Right ventricle myocardium inferior (tissue), 1 donor: ENCODE data around the gene FKBP2. TPM values are rescaled to one million over a fixed set of nuclear protein-coding genes. Genes with fewer than 3 reads are reported as not detected.
"Not testable (repeated sequence)": the region's sequence is repeated elsewhere in the genome, so short reads cannot be mapped to it uniquely, and the experiment has no call there.

Source experiments
- ATAC-seq: fragments of 200-7000 bp; cut with Tn5 transposase; one replicate; pipeline ENCODE4 v1.9.1; 2020; ENCODE audit warnings: mild to moderate bottlenecking, moderate library complexity
- DNase-seq: peaks from one replicate; pipeline ENCODE4 v3.0.0; 2021; ENCODE audit errors: missing footprints
- intact Hi-C: fragments of 100-400 bp; cut with DNase I; formaldehyde crosslinking; loops from one replicate; pipeline ENCODE4 v1.11.0; 2022
- total RNA-seq: library from RNA; stranded (reverse); fragmentation: NEBNext Ultra II Directional; extraction: Animal tissue kit (Norgen Biotek cat#: 25700); gene quantifications from one replicate; pipeline ENCODE4 v1.2.1, GENCODE V29; 2021
- donor health status: DM: no; HTN: yes; CAD: no; lungs with severe emphysema.

Gene FKBP2
- total RNA-seq, 1 donor from 2014 or later, result 50.6 TPM

DNA sequence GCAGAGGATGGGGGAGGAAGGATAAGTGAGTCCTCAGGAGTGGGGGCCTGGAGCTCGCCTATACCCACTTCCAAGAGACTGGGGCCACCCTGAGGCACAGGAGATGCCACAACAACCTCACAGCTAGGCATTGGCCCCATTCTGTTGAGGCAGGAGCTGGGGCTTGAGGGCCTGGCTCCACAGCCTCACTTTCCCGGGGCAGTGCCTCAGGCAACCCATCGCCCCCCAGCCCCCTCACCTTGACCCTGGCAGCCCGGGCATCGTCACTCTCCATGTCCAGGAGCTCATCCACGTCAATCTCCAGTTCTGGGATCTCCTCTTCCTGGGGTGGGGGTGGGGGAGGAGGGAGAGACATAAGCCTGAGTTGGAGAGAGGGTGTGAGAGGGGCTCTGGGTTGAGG lies 4.1 kb downstream of the FKBP2 start:
- intact Hi-C loops, result no loop called here
- DNase-seq, result no peak
- no peak for ATAC-seq

DNA sequence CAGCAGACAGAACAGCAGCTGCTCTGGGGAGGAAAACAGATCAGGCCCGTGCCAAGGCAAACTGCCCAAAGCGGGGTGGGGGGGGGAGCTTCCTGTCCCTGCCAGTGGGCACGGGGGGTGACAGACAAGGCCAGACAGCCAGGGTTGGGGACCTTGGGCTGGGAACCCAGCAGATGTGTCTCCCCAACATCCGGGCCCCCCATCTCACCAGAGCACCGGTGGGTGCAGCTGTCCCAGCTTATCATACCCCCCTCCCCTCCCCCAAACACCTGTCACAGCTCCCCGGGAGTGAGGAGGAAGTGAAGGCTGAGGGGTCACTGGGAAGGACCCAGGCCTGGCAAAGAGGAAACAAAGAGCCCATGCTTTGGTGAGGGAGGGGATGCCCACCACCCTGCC lies 4.5 kb downstream of the FKBP2 start:
- ATAC-seq, result no peak
- intact Hi-C loops, result no loop called here
- no peak for DNase-seq

DNA sequence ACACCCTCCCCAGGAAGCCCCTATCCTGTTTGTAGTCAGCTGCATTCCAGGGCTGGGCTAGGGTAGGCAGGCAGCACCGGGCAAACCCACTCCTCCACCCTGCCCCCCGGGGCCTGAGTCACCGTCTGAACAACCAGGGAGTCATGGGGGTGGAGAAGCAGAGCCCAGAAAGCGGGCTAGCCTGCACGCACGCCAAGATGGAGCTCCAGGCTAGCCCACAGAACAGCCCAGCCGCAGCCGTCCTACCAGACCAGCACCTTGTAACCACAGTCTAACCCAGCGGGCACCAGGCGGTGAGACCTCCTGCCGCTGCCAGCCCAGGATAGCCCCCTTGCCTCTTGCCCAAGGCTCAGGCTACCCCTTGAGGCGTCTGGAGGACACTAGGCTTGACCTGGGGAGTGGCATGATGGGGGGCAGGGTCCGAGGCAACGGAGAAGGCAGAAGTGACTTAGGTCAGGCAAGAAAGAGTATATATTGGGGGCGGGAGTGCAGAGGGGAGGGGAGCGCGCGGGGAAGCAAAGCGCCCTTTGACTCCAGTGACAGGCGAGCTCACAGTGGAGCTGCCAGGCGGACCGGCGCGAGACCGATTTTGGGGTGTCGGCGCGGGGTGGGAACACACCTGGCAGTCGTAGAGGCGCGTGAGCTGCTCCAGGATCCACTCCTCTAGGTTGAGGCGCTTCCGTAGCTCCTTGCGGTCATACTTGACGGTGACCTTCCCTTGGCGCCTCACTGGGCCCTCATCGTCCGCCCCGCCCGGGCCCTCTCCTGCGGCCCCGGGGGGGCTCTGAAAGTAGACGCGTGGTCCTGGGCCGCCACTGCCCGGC lies 5.1 kb downstream of the FKBP2 start:
- intact Hi-C loops, result no loop called here
- ATAC-seq (no peak), DNase-seq (peak; percentile 83)

DNA sequence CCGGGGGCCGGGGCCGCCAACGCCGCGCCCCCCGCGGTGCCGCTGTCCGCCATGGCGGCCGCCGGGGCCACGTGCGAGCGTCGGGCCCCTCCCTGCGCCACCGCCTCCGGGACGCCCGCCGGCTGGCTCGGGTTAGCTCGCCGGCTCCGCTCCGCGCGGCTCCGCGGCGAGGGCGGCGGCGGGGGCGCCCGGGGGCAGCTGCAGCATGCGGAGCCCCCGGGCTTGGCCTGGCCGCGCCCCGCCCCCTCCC lies 5.7 kb downstream of the FKBP2 start:
- DNase-seq, ATAC-seq, intact Hi-C loops: not testable (repeated sequence)

DNA sequence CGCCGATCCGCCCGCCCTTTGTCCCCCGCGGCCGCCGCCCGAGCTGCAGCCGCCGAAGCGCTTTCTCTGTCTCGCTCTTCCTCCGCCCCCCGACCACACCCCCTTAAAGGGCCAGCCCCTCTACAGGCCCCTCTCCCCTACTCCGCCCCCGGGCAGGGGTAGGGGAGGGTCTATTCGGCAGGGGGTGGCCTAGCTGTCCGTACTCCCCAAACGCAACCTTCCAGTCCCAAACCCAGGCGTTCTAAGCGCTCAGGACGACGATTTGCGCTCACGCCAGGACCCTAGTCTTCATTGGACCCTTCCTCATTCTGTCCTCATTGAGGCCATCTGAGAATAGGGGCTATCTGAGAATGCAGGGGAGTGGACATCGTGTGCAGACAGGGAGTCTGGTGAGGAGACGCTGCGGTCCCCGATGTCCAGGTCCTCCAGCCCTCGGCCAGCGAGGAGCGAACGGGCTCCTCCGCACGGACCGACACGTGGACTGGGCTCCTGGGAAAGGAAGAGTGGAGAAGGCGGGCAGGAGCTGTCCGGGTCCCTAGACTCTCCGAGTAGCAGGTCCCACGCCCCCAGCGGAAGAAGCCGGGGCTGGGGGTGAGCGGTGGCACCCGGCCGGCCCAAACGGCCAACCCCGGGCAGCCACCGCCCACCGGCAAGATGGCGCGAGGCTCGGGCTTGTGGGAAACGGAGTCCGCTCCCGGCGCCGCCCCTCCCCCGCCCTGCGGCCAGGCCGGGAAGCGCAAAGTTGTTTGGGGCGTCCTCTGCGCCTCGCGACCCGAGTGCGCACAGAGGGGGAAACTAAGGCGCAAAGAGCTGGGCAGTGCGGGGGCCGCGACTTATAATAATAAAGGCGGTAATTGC lies 6.2 kb downstream of the FKBP2 start, which contains the start of gene PPP1R14B:
TSS of gene PPP1R14B (minus strand) at position 73 of the 858 bp plus-strand sequence. CDS start 270 bp downstream, outside the sequence.
- DNase-seq (peak; percentile 95), ATAC-seq (peak; percentile 73)
- intact Hi-C loops, result no loop called here

DNA sequence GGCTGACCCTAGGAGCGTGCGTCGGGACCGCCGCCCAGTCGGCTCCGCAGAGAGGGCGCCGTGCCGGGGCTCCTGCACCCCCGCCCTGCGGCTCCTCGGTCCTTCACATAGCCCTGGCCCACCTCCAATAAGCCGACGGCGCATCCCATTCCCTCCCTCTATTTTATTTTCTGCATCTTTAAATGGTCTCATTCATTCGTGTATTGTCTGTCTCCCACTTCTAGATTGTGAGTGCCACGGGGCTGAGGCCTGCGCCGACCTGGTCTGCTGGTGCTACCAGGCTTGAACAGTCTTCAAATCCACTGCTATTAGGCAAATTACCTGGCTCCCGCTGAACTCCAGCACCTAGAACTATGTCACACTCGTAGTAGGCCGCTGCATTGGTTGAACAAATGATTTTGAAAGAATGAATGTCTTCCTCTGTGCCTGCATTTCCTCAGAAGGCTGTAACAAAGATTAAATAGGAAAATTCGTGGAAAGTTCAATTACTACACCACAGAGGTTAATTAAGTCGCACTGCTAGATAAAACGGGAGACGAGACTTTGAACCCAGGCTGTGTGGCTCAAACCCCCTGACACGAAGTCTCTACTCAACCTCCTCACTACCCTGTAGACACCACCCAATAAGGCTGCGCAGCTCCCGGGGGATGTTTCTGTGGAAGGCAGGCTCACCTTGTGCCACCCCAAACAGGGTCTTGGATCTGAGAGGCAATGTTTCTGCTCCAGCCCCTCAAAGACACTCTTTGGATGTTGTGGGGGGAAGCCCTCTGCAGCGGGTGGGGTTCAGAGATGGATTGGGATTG lies 7.0 kb downstream of the FKBP2 start:
- intact Hi-C loops, result loop anchor here (2.0 kb wide), 1 partner anchor 21 kb away; no protein-coding TSS in a partner anchor
- DNase-seq (no peak), ATAC-seq (no peak)

DNA sequence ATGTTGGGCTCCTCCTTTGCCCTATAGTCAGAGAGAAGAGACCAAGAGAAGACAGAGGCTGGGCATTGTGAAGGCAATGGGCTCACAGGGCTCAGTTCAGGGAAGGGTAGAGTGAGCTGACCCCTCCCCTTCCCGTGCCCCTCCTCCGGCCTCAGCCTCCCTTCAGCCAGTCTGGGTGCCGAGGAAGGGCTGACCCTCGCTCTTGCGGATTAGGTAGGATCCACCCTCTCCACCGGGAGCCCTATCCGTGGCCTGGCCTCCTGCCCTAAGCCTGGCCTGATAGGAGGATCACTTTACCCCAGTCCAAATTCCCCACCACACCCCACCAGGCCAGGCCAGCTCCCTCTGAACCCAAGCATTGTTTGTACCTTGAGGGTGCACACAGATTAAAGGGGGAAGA lies 7.7 kb downstream of the FKBP2 start:
- intact Hi-C loops, result loop anchor here (2.0 kb wide), 1 partner anchor 20 kb away; no protein-coding TSS in a partner anchor
- no peak for ATAC-seq
- DNase-seq, result no peak

DNA sequence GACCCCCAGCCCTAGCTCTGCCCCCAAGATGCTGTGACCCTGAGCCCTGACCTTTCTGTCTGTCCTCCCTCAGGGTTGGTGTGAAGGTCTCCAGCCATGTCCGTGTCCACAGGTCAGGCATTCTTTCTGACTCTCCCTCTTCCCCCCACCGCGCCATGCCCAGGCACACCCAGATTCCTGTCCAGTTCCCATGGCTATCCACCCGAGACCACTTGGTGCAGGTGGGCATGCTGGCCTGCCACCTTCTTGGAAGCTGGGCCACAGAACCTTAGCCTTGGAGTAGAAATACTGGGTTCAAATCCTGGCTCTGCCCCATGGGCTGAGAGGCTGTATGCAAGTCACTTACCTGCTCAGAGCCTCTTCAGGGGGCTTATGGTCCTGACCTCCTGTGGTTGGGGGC lies 8.1 kb downstream of the FKBP2 start:
- DNase-seq (no peak), ATAC-seq (no peak)
- intact Hi-C loops, result loop anchor here (2.0 kb wide), 1 partner anchor 20 kb away; no protein-coding TSS in a partner anchor

DNA sequence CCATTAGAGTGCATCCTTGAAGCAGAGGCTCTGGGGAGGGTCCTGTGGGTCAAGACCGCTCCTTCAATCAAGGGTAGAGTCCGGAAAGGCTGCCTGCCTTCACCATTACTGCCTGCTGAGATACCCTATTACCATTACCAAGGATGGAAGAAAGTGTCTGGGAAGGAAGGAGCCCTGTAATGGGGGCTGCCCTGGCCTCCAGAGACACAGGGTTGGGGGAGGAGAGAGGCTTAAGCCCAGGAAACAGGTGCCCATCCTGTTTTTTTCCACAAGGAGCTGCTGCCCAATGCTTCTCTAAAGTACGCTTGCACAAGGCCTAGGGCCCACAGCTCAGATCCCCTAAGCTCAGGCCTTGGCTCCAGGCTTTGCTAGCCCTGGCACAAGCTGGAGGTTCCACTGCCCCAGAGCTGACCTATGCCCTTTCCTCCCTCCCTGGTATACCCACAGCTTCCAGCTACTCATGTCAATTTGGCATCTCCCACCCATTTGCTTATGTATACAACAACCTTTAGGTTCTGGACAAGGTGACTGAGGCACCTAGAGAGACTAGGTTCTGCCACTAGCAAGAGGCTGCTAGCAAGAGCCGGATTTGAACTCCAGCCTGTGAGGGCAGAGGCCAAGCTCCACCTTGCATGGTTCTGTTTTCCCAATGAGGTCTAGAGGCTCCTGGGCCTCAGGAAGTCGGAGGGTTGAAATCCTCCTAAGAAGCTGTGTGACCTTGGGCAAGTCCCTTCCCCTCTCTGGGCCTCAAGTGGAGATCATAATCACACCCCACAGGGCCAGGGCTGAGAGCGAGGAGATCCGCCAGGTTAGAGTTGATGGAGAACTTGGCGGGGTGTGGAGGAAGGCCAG lies 8.9 kb downstream of the FKBP2 start:
- intact Hi-C loops, result loop anchor here (2.0 to 5.0 kb wide), 2 partner anchors 19 to 53 kb away; partner anchors contain the start of gene CATSPERZ
- ATAC-seq, result no peak
- DNase-seq, result no peak

DNA sequence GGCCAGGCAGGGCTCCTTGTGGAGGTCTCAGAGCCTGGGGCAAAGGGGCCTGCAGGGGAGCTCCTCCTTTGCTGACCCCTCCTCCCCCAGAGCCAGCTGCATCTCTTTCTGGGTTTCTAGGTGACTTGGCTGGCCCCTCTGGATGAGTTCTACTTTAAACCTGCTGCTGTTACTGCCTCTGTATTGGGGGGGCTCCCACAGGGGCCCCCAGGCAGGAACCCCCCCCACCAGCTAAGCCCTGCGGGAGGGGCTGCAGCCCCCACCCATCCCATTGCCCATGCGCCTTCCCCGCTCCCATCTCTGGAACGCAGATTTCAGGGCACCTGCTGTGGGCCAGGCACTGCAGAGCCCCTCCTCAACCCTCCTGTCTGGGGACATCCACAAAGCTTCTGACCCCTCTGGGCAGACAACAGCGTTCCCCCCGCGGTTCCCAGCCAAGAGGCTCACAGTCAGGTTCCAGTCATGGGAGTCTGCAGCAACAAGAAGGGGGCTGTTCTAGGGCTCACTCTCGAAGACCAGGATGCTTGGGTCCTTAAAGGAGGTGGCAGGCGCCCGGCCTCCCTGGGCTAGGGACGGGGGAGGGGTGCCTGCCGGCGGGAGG lies 9.6 kb downstream of the FKBP2 start:
- no peak for ATAC-seq
- DNase-seq, result no peak
- intact Hi-C loops, result loop anchor here (5.0 kb wide), 1 partner anchor 52 kb away; the partner anchor contains the start of gene CATSPERZ

DNA sequence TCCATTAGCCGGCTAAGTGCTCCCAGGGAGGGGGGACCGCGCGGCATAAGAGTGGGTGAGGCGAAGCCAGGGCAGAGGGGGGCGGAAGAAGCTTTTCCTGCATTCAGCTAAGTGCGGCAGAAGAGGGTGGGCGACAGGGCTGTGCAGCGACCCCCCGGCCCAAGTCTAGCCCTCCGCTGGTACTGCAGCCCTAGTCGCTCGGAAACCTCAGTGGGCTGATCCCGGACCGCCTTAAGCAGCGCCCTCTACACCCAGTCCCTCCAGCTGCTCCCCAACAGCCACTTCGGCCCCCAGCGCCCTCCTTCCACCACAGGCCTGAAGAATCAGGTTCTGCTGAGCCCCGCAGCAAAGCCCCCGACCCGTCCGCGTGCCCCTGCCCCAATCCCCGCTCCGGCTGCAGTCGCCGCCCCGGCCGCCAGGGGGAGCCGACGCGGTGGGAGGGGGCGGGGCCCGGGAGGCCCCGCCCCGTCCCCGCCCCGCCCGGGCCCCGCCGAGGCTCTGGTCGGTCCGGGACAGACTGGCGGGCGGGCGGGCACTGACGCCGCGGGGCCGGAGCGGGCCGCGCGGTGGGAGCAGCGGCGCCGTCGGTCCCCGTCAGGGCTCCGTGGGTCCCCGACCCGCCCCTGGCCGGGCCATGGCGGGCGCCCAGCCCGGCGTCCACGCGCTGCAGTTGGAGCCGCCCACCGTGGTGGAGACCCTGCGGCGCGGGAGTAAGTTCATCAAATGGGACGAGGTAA lies 10.3 kb downstream of the FKBP2 start, which contains the start of gene PLCB3:
TSS of gene PLCB3 (plus strand) at position 515 of the 737 bp plus-strand sequence. CDS start at position 635, 120 bp downstream.
- peak; percentile 86 for DNase-seq
- ATAC-seq, result peak; percentile 63
- intact Hi-C loops, result loop anchor here (5.0 kb wide), 1 partner anchor 51 kb away; the partner anchor contains the start of gene CATSPERZ

DNA sequence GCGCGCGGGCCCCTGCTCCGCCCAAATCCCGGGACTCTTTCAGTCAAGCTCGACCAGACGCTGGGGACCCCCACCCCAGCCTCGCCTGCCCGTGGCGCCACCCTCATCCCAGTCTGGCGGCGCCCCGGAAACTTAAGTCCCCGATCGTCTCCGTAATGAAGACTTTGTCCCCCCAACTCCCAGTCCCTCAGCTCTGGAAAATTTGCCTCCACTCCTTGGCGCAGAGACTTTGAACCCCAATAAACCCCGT lies 10.8 kb downstream of the FKBP2 start:
- intact Hi-C loops, result loop anchor here (5.0 kb wide), 1 partner anchor 51 kb away; the partner anchor contains the start of gene CATSPERZ
- no peak for ATAC-seq

DNA sequence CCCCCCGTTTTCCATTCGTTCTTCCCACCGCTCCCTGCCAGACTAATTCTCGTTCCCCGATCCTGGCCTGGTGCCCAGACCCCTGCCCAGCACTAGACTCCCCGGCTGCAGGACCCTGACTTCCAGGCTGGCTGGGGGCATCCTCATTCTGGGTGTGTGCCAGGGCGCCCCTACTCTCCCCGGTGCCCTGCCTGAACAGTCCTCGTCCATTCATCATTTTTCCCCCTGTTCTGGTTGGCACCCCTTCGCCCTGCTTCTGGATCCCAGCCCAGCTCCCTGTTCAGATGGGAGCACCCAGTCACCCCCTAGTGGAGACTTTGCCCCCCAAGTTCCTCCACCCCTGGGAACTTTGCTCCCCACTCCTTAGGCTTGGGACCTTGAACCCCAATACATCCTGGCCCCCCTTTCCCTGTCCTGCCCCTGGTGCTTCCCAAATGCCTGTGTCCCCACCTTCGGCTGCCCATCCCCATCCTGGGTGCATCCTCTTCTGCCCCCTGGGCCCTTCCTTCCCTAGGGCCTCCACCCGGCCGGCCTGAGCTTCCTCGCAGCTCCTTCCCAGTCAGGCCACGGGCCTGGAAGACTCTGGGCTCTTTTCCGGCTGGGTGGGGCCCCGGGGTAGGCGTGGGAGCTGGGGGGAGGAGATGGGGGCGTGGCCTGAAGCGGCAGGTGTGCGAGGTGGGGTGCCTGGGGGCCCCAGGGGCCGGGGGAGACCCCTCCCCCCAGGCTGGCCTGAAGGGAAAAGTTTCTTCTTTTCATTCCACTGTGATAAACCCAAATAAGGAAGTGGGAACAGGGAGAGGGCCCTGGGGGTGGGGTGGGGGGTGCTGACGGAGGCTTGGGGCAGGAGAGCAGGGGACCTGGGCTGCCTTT lies 11.3 kb downstream of the FKBP2 start:
- intact Hi-C loops, result loop anchor here (5.0 kb wide), 1 partner anchor 50 kb away; the partner anchor contains the start of gene CATSPERZ
- ATAC-seq (peak; percentile 11), DNase-seq (peak; percentile 75)

More for the DNA sequence above, 10.8 kb downstream of the FKBP2 start:
- DNase-seq, result no peak

DNA sequence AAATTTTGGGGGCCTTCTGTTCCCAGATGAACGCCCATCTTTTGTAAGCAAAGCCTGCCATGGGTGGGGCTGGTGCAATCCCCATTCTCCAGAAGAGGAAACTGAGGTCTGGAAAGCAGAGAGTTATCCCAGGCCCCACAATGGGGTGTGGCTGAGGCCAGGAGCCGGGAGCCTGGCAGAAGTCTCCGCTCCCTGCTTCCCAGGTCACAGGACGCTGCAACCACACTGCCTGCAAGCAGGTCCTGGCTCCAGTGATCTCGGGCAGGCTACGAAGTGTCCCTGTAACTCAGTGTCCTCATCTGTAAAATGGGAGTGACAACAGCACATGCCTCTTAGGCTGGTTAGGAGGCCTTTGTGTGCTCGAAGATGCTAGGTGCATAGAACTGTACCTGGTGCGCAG lies 12.1 kb downstream of the FKBP2 start:
- intact Hi-C loops, result loop anchor here (5.0 kb wide), 1 partner anchor 49 kb away; the partner anchor contains the start of gene CATSPERZ
- ATAC-seq, result no peak
- no peak for DNase-seq

DNA sequence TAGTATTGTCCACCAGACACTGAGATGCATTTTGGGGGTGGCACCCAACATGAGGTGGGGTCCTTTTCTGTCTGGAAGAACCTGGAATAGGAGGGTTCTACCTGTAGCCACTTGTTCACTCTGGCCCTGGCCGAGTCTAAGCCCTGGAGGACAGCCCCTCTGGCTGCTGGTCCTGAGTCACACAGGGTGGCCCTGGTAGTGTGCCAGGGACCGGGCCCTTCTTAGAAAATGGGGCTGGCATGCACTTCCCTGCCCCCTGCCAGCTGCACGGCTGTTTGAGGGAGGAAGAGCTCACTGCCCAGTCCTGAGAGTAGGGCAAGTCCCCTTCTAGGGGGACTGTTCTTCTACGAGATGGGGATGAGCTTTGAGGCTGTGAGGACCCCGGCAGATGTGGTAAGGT lies 12.6 kb downstream of the FKBP2 start:
- ATAC-seq (no peak), DNase-seq (peak; percentile 64)
- intact Hi-C loops, result loop anchor here (5.0 kb wide), 1 partner anchor 49 kb away; the partner anchor contains the start of gene CATSPERZ

DNA sequence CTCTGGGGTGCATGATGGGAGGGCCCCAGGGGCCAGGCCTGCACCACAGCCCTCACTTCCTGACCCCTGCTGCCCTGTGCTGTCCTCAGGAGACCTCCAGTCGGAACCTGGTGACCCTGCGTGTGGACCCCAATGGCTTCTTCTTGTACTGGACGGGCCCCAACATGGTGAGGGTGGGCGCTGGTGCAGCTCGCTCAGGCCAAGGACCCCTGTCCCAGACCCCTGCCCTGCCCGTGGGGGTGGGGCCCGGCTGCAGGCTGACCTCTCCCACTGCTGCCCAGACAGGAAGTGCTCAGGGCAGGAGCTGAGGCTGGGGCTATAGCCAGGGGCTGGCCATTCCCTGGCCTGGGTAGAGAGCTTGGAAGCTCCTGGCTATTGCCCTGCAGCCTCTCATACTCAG lies 13.4 kb downstream of the FKBP2 start:
- ATAC-seq (no peak), DNase-seq (no peak)
- intact Hi-C loops, result loop anchor here (5.0 kb wide), 1 partner anchor 48 kb away; the partner anchor contains the start of gene CATSPERZ
